HUES64 (cell line): Measurements from ENCODE around the gene STK32A.

Source experiments
- H3K27ac ChIP-seq: 2 replicates; pipeline ENCODE4 v1.7.0; 2013; ENCODE audit warnings: low read depth, low read length, inconsistent platforms
- H3K27me3 ChIP-seq: 2 replicates; pipeline ENCODE4 v1.6.1; 2013; ENCODE audit warnings: mild to moderate bottlenecking, low read length; ENCODE audit not compliant: insufficient read depth
- H3K36me3 ChIP-seq: 2 replicates; pipeline ENCODE4 v1.6.1; 2013; ENCODE audit warnings: mild to moderate bottlenecking, low read length; ENCODE audit not compliant: insufficient read depth
- H3K4me1 ChIP-seq: 2 replicates; pipeline ENCODE4 v1.6.1; 2013; ENCODE audit warnings: mild to moderate bottlenecking, low read length, moderate library complexity; ENCODE audit not compliant: insufficient read depth
- H3K4me3 ChIP-seq: 2 replicates; pipeline ENCODE4 v1.5.1; 2013; ENCODE audit warnings: mild to moderate bottlenecking, low read length, moderate library complexity
- H3K9ac ChIP-seq: 2 replicates; pipeline ENCODE4 v1.6.1; 2013; ENCODE audit warnings: mild to moderate bottlenecking, low read depth, low read length
- H3K9me3 ChIP-seq: 2 replicates; pipeline ENCODE4 v1.6.1; 2013; ENCODE audit warnings: low read depth, low read length; ENCODE audit not compliant: insufficient read depth
- WGBS: fragments of 150-250, 120-280 bp; methylation state at CpG from one replicate; pipeline ENCODE4 v1.1.7; 2013; ENCODE audit warnings: missing lambda C conversion rate; 5-methylcytosine and 5-hydroxymethylcytosine counted together

Gene STK32A

GRCh38 chr5:147259837-147260236 lies 25.0 kb downstream of the STK32A start:
- Histone ChIP-seq H3K9ac (no peak overlapping the region), H3K4me1 (peaks cover 8% of the 10 kb centered on the region; the same call in 1 of the 2 replicates), H3K27me3 (no peaks in the 10 kb centered on the region), H3K9me3 (no peaks in the 10 kb centered on the region), H3K36me3 (no peaks in the 10 kb centered on the region), H3K27ac (no peak overlapping the region), H3K4me3 (no peak overlapping the region)
- WGBS = 90% methylated on average over 1 of the region's 1 CpG

GRCh38 chr5:147267082-147267832 lies 32.4 kb downstream of the STK32A start:
- Histone ChIP-seq H3K9me3 (no peaks in the 10 kb centered on the region), H3K9ac (no peak overlapping the region), H3K4me3 (no peak overlapping the region), H3K4me1 (no peaks in the 10 kb centered on the region), H3K36me3 (no peaks in the 10 kb centered on the region), H3K27ac (no peak overlapping the region), H3K27me3 (no peaks in the 10 kb centered on the region)

- H3K27ac ChIP-seq = no peak overlapping the region
- no peaks in the 10 kb centered on the region for H3K36me3 ChIP-seq
- H3K4me3 ChIP-seq = no peak overlapping the region
- WGBS = 93% methylated on average over 1 of the region's 1 CpG
- no peaks in the 10 kb centered on the region for H3K27me3 ChIP-seq
- no peak overlapping the region for H3K9ac ChIP-seq
- peaks cover 4% of the 10 kb centered on the region; the same call in 1 of the 2 replicates for H3K9me3 ChIP-seq
- no peaks in the 10 kb centered on the region for H3K4me1 ChIP-seq
These were observed 41.7 kb downstream of the STK32A start for GRCh38 chr5:147276497-147276896.

DNA sequence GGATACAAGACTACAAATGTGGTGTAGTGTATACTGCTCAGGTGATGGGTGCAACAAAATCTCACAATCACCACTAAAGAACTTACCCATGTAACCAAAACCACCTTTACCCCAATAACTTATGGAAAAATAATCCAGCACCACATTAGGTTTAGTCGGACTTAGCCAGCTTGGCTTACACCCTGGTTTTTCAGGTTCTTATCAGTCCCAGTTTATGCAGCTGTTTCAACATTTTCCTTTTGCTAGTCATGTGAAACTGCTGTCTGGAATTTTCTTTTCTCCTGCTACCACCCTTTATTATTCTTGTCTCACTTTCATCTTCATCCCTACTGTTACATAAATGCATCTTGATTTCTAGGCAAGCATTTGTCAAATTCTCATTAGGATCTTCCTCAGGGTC lies 51.5 kb downstream of the STK32A start:
- WGBS = 87% methylated on average over 1 of the region's 1 CpG
- Histone ChIP-seq H3K9me3 (peaks cover 3% of the 10 kb centered on the region; the same call in 1 of the 2 replicates), H3K4me1 (peaks cover 33% of the 10 kb centered on the region), H3K4me3 (no peak overlapping the region), H3K27ac (no peak overlapping the region), H3K36me3 (no peaks in the 10 kb centered on the region), H3K27me3 (no peaks in the 10 kb centered on the region), H3K9ac (no peak overlapping the region)

GRCh38 chr5:147287110-147287509 lies 52.3 kb downstream of the STK32A start:
- H3K9ac ChIP-seq = no peak overlapping the region
- H3K9me3 ChIP-seq = peaks cover 3% of the 10 kb centered on the region; the same call in 1 of the 2 replicates
- WGBS = 73% methylated on average over 1 of the region's 2 CpGs

GRCh38 chr5:147290261-147290660 lies 55.4 kb downstream of the STK32A start:
- H3K9ac ChIP-seq = no peak overlapping the region
- peaks cover 14% of the 10 kb centered on the region; the same call in 1 of the 2 replicates for H3K9me3 ChIP-seq
- peaks cover 35% of the 10 kb centered on the region for H3K4me1 ChIP-seq
- H3K36me3 ChIP-seq = no peaks in the 10 kb centered on the region
- no peak overlapping the region for H3K4me3 ChIP-seq
- H3K27ac ChIP-seq = no peak overlapping the region
- 67% methylated on average over 2 of the region's 2 CpGs for WGBS
- H3K27me3 ChIP-seq = no peaks in the 10 kb centered on the region

More at GRCh38 chr5:147287110-147287509, 52.3 kb downstream of the STK32A start:
- no peak overlapping the region for H3K4me3 ChIP-seq
- no peaks in the 10 kb centered on the region for H3K27me3 ChIP-seq
- H3K36me3 ChIP-seq = no peaks in the 10 kb centered on the region
- H3K27ac ChIP-seq = peak overlapping the region; percentile 50; the same call in 1 of the 2 replicates
- peaks cover 33% of the 10 kb centered on the region for H3K4me1 ChIP-seq

DNA sequence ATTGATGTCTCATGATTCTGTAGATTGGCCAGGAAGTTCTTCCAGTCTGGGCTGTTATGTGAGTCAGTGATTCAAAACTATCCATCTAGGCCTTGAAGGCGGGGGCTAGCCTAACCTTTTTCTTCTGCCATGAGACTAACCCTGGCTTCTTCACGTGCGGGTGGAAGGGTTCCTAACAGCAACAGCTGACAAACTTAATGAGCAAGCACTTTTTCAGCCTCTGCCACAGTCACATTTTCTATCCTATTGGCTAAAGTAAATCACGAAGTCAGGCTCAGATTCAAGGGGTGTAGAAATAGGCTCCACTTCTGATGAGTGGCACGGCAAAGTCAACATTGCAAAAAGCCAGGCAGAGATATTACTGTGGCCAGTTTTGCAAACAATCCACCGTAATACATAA lies 68.4 kb downstream of the STK32A start:
- H3K4me1 ChIP-seq = no peaks in the 10 kb centered on the region; the same call in 1 of the 2 replicates
- H3K4me3 ChIP-seq = no peak overlapping the region
- H3K27ac ChIP-seq = no peak overlapping the region
- 91% methylated on average over 6 of the region's 6 CpGs for WGBS
- no peaks in the 10 kb centered on the region for H3K27me3 ChIP-seq
- no peaks in the 10 kb centered on the region for H3K9me3 ChIP-seq
- H3K9ac ChIP-seq = no peak overlapping the region
- no peaks in the 10 kb centered on the region for H3K36me3 ChIP-seq

- Histone ChIP-seq H3K27me3 (no peaks in the 10 kb centered on the region), H3K36me3 (no peaks in the 10 kb centered on the region), H3K4me3 (no peak overlapping the region), H3K9ac (no peak overlapping the region), H3K27ac (no peak overlapping the region), H3K9me3 (no peaks in the 10 kb centered on the region), H3K4me1 (no peaks in the 10 kb centered on the region; the same call in 1 of the 2 replicates)
- 84% methylated on average over 2 of the region's 2 CpGs for WGBS
These were observed 69.2 kb downstream of the STK32A start for GRCh38 chr5:147303976-147304375.

GRCh38 chr5:147305147-147305546 lies 70.3 kb downstream of the STK32A start:
- WGBS = 94% methylated on average over 9 of the region's 9 CpGs
- no peaks in the 10 kb centered on the region for H3K9me3 ChIP-seq
- peaks cover 3% of the 10 kb centered on the region; the same call in 1 of the 2 replicates for H3K4me1 ChIP-seq

GRCh38 chr5:147306351-147306750 lies 71.5 kb downstream of the STK32A start:
- Histone ChIP-seq H3K9me3 (no peaks in the 10 kb centered on the region), H3K27me3 (no peaks in the 10 kb centered on the region), H3K4me1 (peaks cover 3% of the 10 kb centered on the region; the same call in 1 of the 2 replicates), H3K36me3 (no peaks in the 10 kb centered on the region), H3K9ac (no peak overlapping the region), H3K4me3 (no peak overlapping the region), H3K27ac (no peak overlapping the region)

More at GRCh38 chr5:147305147-147305546, 70.3 kb downstream of the STK32A start:
- Histone ChIP-seq H3K27ac (no peak overlapping the region), H3K4me3 (no peak overlapping the region), H3K9ac (no peak overlapping the region), H3K36me3 (no peaks in the 10 kb centered on the region), H3K27me3 (no peaks in the 10 kb centered on the region)

DNA sequence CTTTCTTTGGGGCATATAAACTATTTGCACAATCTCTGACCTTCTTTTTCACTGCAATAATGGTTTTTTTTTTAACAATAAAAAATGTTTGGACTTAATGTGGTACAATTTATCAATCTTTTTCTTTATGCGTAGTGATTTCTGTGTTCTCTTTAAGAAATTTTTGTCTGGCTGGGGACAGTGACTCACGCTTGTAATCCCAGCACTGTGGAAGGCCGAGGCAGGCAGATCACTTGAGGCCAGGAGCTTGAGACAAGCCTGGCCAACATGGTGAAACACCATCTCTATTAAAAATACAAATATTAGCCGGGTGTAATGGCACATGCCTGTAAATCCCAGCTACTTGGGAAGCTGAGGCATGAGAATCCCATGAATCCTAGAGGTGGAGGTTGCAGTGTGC lies 72.3 kb downstream of the STK32A start:
- Histone ChIP-seq H3K4me1 (peaks cover 3% of the 10 kb centered on the region; the same call in 1 of the 2 replicates), H3K4me3 (no peak overlapping the region), H3K9me3 (no peaks in the 10 kb centered on the region), H3K27me3 (no peaks in the 10 kb centered on the region), H3K9ac (no peak overlapping the region), H3K36me3 (no peaks in the 10 kb centered on the region), H3K27ac (no peak overlapping the region)
- 94% methylated on average over 4 of the region's 4 CpGs for WGBS
